GM21515 (cell line): ENCODE measurements around the gene TMEM235.

ENCODE experiments used
- ATAC-seq: cut with Tn5 transposase; IDR thresholded peaks from one replicate; pipeline ENCODE4 v1.9.1; 2021; ENCODE audit not compliant: unreplicated experiment

TMEM235 gene

DNA sequence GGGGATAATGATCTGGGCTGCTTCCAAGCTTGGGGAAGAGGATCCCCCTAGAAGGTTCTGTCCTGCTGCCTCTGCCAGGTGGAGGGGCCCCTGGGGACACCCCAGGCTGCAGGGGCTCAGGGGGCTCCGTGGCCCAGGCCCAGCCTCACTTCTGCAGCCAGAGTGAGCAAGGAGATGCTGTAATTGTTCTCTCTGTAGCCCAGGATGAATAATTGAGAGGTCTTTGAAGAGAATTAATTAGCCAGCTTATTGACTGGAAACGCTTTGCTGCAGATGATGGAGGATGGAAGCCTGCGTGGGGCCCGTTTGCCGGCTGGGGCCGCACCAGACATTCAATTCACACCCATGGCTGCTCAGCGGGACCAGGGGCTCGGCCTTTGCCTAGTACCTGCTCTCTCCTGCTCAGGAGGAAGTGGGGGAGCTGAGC, 38.5 kb downstream of the TMEM235 start:
- ATAC-seq = no peak

DNA sequence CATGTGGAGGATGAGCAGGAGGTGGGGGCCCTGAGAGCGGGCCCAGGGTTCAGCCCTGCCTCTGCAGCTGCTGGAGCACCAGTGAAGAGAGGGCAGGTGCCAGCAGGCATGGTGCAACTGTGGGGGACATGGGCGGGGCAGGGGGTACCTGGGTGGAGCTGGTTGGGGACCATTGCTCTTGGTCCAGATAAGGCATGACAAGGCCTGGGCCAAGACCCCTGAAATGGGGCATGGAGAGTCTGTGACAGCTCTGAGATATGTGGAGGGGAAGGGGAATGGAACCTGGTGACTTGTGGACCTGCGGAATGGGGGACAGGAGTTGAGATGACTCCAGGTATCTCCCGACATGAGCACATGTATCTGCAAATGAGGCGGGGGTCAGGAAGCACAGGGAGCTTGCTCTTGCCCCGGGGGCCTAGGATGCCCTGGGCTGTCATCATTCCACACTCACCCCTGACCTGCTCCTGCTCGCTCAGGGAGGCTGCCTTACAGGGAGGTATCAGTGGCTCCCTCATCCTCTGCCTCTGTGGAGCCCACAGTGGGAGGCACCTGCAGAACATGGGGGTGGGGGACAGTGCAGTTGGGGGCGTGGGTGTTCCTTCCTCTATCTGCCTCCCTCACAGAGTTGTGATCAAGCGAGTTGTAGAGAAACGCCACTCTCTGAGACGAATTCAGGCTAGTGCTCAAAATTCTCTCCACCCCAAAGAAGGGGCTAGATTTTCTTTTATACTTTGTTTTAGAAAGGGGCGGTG, 40.2 kb downstream of the TMEM235 start:
- no peak for ATAC-seq

DNA sequence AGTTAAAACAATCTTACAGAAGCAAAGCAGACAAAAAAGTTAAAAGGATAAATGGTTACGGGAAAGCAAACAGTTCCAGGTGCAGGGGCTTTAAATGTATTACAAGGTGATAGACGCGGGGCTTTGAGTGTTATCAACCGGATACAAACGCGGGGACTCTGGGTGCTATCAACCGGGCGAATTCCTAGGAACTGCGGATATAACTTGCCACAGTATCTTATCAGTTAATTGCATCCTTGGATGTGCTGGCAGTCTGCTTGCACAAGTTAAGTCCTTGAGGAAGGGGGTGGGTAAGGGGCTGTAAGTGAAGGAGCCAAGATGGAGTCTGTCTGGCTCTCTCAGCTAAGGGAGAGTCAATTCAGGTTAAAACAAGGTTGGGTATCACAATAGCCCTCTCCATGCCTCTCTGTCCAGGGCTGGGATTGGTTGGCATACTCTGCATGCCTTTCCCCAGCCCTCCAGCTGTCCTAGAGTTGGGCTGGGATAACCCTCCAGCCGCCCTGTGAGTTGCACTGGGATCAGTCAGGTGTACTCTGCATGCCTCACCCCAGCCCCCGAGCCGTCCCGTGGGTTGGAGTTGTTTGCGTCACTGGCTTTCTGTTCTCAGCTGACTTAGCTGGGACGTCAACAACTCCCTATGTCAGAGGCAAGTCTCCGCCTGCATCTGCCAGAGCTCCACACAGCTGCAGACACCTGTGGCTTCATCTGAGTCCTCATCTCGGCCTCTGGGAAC, 40.9 kb downstream of the TMEM235 start:
- ATAC-seq = no peak

DNA sequence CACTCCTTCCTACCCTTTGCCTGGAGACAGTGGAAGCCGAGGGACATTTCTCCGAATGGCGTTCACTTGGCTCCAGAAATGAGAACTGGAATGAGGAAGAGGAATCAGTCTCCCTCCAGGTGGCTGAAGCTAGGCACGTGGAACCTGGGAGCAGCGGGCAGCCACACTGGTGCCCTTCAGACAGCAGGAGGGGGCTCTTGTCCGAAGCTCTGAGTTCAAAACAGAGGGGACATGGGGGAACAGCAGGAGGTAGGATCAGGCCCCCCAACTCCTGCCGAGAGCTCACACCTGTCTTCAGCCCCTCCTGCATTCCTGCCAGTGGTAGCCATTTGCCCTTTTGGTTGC, 41.5 kb downstream of the TMEM235 start:
- ATAC-seq = no peak

DNA sequence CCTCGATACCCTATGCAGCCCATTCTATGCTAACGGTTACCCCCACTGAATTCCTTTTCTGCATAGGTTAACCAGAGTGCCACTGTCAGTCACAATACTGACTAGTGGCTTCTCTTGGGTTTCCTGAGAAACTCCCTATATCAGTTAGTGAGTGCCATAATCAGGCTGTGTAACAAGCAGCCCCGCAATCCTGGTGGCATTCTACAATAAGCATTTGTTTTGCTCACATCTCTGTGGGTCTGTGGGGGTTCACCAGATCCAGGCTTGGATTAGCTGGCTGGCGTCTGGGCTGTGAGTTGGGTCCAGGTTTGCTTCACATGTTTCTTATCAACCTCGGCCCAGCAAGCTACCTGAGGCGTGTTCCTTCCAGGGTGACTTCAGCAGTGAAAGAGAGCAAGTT, 42.4 kb downstream of the TMEM235 start:
- no peak for ATAC-seq

DNA sequence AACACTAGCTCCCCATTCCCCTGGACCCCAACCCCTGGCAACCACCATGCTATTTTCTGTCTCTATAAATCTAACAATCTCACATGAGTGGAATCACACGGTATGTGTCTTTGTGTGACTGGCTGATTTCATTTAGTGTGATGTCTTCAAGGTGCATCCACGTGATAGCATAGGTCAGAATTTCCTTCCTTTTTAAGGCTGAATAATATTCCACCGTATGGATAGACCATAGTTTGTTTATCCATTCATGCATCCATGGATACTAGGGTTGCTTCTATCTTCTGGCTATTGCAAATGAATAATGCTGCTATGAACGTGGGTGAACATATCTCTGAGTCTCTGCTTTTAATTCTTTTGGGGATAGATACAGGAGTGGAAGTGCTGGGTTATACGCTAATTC, 43.9 kb downstream of the TMEM235 start:
- ATAC-seq = no peak

DNA sequence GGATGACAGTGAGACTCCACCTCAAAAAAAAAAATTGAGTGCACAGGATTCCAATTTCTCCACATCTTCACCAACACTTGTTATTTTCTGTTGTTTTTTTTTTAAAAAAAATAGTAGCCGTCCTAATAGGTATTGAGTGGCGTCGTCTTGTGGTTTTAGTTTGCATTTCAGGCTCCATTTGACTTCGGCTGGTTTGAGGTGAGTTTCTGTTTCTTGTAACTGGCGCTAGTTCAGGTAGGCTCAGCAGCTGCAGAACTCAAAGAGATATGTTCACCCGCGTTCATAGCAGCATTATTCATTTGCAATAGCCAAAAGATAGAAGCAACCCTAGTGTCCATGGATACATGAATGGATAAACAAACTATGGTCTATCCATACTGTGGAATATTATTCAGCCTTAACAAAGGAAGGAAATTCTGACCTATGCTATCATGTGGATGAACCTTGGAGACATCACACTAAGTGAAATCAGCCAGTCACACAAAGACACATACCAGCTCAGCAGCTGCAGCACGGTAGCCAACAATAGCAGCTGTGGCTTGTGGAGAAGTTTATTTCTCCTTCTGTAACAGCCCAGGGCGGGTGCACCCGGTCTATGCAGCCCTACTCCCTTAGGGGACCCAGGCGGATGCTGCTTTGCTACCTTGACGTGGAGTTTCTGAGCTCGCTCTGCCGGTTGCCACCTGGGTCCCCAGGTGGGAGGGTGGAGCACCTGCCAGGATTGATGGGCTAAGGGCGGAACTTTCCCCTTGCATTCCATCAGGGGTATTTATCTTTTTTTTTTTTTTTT, 44.9 kb downstream of the TMEM235 start:
- ATAC-seq = no peak

DNA sequence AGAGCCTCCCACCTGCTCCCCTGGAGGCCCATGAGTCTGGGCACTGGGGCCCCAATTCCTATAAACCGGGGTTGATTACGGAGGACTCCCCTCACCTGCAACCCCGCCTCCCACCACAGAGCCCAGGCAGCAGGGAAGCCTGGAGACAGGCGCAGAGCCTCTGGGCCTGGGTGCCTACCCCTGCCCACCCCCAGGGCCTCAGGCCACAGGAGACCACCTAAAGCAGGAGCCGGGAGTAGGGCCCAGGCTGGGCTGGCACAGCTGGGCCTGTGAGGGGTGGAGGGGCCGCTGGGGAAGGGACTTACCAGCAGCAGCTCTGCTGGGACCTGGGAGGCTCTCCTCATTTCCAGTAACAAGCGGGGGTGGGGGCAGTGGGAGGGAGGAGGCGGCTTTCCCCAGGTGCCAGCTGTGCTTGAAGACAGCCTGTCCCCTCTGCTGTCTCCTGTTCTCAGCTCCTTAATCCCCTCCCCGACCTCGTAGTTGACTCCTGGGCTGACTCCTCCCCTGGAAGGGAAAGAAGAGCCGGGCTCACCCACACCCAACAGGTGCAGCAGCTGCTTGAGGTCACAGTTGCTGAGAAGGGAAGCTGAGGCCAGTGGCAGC, 46.8 kb downstream of the TMEM235 start:
- no peak for ATAC-seq

DNA sequence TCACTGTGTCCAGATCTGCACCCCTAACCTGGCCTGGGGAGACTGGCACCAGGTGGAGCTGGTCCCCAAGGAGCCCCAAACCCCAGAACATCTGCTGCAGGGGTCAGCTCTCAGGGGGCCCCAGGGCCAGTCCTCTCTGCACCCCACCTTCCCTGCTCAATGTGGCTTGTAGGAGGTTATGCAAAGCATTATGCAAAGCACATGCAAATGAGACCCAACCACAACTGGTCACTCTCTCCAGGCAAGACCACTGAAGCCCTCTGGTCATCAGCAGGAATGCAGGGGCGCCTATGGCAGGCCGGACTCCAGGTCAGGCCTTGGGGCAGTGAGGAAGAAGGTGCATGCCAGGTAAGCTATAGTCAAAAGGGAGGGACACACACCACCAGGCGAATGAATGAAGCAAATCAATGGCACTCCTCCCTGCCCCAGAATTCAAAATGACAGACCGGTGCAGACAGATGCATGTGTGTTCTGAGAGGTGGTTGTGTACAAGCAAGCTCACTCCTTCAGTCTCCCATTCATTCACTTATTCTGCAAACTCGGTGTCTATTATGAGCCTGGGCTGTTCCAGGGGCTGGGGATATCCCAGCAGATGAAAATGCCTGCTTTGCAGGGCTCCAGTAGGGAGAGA, 48.0 kb downstream of the TMEM235 start:
- no peak for ATAC-seq

DNA sequence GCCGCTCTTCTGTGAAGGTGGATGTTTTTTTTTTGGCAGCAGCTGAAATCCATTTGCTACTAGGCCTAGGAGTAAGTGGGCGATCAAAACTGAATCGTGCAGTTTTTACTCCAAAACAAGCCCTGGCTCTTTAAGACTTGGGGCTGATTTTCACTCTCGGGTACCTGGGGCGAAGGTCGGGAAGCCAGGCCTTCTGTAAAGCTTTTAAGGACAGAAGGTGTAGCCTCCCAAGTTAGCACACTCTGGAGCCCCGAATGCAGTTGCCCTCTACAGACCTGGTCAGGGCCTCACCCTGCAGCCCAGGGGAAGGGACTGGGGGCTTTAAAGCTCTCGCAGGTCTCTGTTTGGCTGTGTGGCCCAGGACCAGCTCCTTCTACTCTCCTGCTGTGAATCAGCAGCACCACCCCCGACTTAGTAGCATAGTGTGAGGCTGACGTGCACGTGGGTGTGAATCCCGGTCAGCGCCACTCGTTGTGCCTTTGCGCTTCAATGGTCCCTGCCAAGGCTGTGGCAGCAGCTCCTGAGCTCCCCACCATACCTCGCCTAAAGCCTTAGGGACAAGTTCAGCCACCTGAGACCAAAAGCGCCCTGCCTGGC, 49.9 kb downstream of the TMEM235 start:
- ATAC-seq = no peak

DNA sequence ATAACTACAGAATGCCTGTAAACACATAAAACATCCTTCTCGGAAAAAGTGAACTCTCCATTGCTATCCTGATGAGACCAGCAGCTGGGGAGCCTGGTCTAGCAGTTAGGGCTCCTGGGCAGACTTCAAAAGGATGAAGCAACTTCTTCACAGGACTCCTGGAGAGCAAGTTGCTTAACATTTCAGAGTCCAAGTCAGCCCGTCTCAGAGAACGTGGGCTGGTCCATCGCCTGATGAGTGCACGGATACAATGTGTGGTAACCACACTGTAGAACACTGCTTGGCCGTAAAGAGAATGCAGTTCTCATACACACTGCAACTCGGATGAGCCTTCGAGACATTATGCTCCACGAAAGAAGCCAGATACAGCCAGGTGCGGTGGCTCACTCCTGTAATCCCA, 52.7 kb downstream of the TMEM235 start:
- ATAC-seq = no peak

DNA sequence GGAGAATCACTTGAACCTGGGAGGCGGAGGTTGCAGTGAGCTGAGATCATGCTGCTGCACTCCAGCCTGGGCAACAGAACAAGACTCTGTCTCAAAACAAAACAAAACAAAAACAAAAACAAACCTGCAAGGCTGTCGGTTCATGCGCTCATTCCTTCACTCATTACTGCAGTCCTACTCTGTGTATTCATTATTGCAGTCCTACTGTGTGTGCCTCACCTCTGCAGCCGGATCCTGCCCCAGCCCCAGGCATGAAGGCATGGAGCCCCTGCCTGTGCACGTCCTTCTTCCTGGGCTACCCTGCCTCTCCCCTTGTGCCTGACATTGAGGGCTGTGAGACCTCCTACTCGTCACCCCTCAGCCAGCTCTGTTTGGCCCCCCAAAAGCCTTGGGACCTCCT, 57.6 kb downstream of the TMEM235 start:
- no peak for ATAC-seq

DNA sequence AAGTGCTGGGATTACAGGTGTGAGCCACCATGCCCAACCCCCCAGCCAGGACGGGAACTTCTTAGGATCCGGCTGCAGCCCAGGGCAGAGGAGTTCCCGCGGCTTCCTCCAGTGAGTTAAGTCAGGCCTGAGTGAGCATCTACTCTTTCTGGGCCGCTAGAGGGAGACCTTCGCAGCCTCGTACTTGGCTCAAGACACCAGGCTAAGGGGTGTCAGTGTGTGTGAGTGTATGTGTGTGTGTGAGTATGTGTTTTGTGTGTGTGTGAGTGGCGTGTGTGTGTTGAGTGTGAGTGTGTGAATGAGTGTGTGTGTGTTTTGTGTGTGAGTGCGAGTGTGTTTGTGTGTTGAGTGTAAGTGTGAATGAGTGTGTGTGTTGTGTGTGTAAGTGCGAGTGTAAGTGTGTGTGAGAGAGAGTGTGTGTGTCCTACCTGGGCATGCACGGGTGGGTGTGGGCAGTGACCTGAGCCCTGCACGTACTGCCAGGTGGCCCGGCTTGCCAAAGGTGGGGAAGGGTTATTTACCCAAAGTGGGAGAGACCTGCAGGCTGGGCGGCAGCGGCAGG, 58.5 kb downstream of the TMEM235 start:
- no peak for ATAC-seq
